SK-N-SH treated with all-trans-retinoic acid at 6 μM for 48 hours (cell line): ENCODE results near the gene PCSK9.

Source experiments
- ARNTL ChIP-seq: fragments of 450-650 bp; formaldehyde crosslinking; IDR thresholded peaks from 2 replicates; pipeline ENCODE4 v1.5.0; 2020; ENCODE audit warnings: low read depth, mild to moderate bottlenecking, moderate library complexity, borderline replicate concordance
- TF ChIP-seq, protein P1 (sequence below): fragments of 250-450 bp; sonication (Bioruptor Pico); IDR thresholded peaks from 2 replicates; pipeline ENCODE4 v1.8.0; 2020; ENCODE audit warnings: mild to moderate bottlenecking, moderate library complexity, borderline replicate concordance

DNA sequence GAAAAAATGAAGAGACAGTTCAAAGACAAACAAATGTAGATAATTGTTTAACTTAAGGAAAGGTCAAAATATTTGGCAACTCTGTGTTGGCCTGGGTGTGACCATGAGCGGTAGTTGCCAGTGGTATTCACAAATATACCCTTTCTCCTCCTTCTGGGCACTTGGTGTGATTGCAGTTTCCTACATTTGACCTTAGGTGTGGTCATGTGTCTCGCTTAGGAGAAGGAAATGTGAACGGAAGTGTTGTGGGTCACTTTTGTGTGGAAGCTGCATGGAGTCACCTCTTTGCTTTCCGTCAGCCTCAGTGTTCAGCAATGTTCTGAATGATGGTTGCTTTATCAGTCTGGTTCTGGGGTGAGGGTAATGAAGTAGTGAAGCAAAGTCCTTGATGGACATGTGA, 3.4 kb upstream of the PCSK9 start:
- no peak for TF ChIP-seq ARNTL
- TF ChIP-seq, protein P1, sequence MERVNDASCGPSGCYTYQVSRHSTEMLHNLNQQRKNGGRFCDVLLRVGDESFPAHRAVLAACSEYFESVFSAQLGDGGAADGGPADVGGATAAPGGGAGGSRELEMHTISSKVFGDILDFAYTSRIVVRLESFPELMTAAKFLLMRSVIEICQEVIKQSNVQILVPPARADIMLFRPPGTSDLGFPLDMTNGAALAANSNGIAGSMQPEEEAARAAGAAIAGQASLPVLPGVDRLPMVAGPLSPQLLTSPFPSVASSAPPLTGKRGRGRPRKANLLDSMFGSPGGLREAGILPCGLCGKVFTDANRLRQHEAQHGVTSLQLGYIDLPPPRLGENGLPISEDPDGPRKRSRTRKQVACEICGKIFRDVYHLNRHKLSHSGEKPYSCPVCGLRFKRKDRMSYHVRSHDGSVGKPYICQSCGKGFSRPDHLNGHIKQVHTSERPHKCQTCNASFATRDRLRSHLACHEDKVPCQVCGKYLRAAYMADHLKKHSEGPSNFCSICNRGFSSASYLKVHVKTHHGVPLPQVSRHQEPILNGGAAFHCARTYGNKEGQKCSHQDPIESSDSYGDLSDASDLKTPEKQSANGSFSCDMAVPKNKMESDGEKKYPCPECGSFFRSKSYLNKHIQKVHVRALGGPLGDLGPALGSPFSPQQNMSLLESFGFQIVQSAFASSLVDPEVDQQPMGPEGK = no peak
